Pancreas (tissue), 10 donors: Measurements from ENCODE around the gene WNT5A. TPM values are rescaled to one million over a fixed set of nuclear protein-coding genes. Genes with fewer than 3 reads are reported as not detected.

ENCODE experiments used
- ATAC-seq, 4 donors: fragments of 200-7000 bp; cut with Tn5 transposase; one replicate each; pipeline versions ENCODE4 v1.8.0 to v1.9.1; 2020; ENCODE audit warnings: mild to moderate bottlenecking in 4 of 4, moderate library complexity in 4 of 4
- DNase-seq, 6 donors: peaks; one replicate each; pipeline ENCODE4 v3.0.0-alpha.2; 2020
- FAIRE-seq: peaks from 2 replicates; lab custom pipeline; 2012; peaks lifted over from hg19 to GRCh38; lab: Jason Lieb, UNC
- H3K27ac ChIP-seq, 4 donors: fragments of 200-600 bp; sonication (generic); 1 replicate in 3 of 4; 2 replicates in 1 of 4; pipeline versions ENCODE4 v1.5.0 to v1.8.0; 2020
- H3K27me3 ChIP-seq, 4 donors: fragments of 200-600 bp; one replicate each; pipeline ENCODE4 v1.8.0; 2021
- H3K36me3 ChIP-seq, 3 donors: fragments of 200-600 bp; sonication (generic) in 1 of 3; one replicate each; pipeline versions ENCODE4 v1.5.0 to v1.8.0; 2020 to 2021
- H3K4me1 ChIP-seq, 3 donors: fragments of 200-600 bp; one replicate each; pipeline ENCODE4 v1.8.0; 2021
- H3K4me3 ChIP-seq, 4 donors: fragments of 200-600 bp; sonication (generic) in 2 of 4; one replicate each; pipeline versions ENCODE4 v1.5.0 to v1.8.0; 2020 to 2021
- H3K9me3 ChIP-seq, 4 donors: fragments of 200-600 bp; one replicate each; pipeline ENCODE4 v1.8.0; 2021
- WGBS, 2 donors: extraction: QIAGEN DNeasy Blood & Tissue Kit; methylation state at CpG; one replicate each; pipeline ENCODE4 v1.1.7; 2013; 5-methylcytosine and 5-hydroxymethylcytosine counted together
- intact Hi-C, 3 donors: fragments of 100-400 bp; cut with DNase I; formaldehyde crosslinking; loops; one replicate each; pipeline versions ENCODE4 v1.11.1 to v1.14.2; 2022
- polyA plus RNA-seq, 2 donors: library from polyadenylated mRNA; stranded (reverse); fragments of 200-250 nt; gene quantifications; one replicate each; pipeline ENCODE4 v1.2.3, GENCODE V29; 2013
- total RNA-seq, 6 donors: library from RNA; stranded (reverse); fragmentation: NEBNext Ultra II Directional in 4 of 6; extraction: Animal tissue kit (Norgen Biotek cat#: 25700) in 4 of 6; gene quantifications; one replicate each; pipeline versions ENCODE4 v1.2.1 to v1.2.4, GENCODE V29; 2021 to 2023
- TF ChIP-seq, protein P1 (sequence below), 4 donors: fragments of 200-600 bp; sonication (generic) in 3 of 4; IDR thresholded peaks; one replicate each; pipeline versions ENCODE4 v1.5.0 to v1.8.0; 2021; ENCODE audit warnings: antibody characterized with exemption in 4 of 4
- donor health status: healthy with polysubstance abuse.
- donor health status: DM: no; HTN: no; CAD: no; lungs with moderate emphysema.
- donor health status: DM: no; HTN: no; CAD: no.
- donor health status: control.
- donor health status: control.
- donor health status: Bipolar disorder and iron deficiency.
- donor health status: DM: yes; HTN: yes; CAD: no.
- donor health status: DM: no; HTN: no; CAD: no.
- donor health status: DM: no; HTN: no; CAD: no.
- donor health status: DM: yes; HTN: yes; CAD: no.

WNT5A gene
- total and polyA plus RNA-seq, 8 donors: 1.2 to 8.9 (median 4.8) TPM

DNA sequence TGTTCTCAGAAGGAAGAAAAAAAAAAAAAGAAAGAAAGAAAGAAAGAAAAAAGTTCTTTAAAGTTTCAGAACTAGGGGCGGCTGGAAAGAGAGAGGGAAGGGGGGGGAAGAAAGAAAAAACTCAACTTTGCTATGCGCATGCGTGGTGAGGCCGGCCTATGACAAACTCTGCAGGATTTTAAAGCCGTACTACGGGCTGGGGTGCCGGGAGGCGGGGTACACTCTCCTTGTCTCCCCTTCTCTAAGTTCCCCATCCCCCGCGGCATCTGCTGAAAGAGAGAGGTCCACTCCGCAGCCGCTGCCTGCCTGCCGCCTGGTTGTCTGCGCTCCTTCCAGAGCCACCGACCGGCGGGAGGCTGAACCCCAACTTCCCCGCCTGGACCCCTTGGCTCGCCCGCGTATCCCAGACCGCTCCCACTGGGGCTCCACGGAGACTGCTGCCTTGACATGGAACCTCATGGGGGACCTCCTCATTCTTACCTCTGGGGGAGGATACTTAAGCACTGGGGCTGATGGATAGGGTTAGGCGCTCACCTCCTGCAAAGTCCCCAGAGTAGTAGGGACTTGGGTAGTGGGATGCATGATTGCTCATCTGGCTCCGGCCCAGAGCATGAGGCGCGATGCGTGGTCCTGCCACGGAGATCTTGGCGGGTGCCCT, 1.4 kb upstream of the WNT5A start:
- no peaks in the 10 kb centered on the region for H3K4me1 ChIP-seq
- intact Hi-C loops: loop anchor here in 1 of 3 donors (10.0 kb wide), 2 partner anchors 256 to 406 kb away; no protein-coding TSS in a partner anchor
- no peaks in the 10 kb centered on the region for H3K27me3 ChIP-seq
- TF ChIP-seq, protein P1, sequence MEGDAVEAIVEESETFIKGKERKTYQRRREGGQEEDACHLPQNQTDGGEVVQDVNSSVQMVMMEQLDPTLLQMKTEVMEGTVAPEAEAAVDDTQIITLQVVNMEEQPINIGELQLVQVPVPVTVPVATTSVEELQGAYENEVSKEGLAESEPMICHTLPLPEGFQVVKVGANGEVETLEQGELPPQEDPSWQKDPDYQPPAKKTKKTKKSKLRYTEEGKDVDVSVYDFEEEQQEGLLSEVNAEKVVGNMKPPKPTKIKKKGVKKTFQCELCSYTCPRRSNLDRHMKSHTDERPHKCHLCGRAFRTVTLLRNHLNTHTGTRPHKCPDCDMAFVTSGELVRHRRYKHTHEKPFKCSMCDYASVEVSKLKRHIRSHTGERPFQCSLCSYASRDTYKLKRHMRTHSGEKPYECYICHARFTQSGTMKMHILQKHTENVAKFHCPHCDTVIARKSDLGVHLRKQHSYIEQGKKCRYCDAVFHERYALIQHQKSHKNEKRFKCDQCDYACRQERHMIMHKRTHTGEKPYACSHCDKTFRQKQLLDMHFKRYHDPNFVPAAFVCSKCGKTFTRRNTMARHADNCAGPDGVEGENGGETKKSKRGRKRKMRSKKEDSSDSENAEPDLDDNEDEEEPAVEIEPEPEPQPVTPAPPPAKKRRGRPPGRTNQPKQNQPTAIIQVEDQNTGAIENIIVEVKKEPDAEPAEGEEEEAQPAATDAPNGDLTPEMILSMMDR (IDR thresholded peaks at IDR 0.05): no peak
- ATAC-seq (peak; percentile 40 to 59 (median 43)), DNase-seq (peak; percentile 64 to 87 (median 68)), FAIRE-seq (no peak)
- H3K27ac ChIP-seq: peak overlapping the region in 3 of 4 donors; percentile 33 to 62 (median 39)
- H3K4me3 ChIP-seq: peak overlapping the region; percentile 38 to 78 (median 69)
- WGBS, 2 donors: 1 to 2% methylated on average over 30 of the region's 30 CpGs
- H3K36me3 ChIP-seq: no peaks in the 10 kb centered on the region
- H3K9me3 ChIP-seq: no peaks in the 10 kb centered on the region

DNA sequence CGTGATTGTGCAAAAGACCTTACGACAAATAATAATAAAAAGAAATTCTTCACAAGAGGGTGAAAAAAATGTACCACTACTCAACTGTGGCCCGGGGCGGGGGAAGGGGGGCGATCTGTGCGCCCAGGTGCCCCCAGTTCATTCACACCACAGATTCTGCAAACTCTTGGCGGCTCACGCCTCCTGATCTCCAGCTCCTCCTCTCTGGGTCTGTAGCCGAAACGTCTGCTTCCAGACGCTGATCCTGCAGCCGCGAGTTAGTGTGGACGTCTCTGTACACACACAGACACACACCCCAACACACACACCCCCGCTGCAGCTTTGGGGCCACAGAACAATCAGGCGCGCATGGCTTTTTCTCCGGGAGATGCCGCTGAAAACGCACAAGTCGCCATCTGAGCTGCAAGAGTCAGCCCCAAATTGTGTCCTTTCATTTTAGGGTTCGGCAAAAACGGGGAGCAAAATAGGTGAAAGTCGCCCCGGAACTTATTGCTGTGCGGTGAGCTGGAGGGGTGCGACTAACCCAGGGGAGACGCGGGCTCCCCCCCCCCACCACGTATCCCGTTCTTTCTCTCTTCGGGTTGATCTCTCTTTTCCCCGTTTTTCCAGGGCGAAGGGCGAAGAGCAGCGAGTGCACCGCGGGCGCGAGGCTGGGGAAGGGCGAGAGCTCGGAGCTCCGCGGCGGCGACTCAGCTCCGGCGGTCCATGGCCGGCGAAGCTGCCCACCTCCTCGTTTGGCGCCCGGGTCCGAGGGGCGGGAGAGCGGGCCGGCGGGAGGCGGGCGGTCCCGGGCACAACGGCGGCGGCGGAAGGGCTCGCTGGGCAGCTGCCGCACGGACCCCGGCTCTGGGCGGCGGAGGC, 505 bp upstream of the WNT5A start:
- whole genome bisulfite sequencing, 2 donors: 0 to 1% methylated on average over 71 of the region's 71 CpGs
- no peak for FAIRE-seq
- Histone ChIP-seq H3K4me3 (peak overlapping the region; percentile 38 to 78 (median 69)), H3K4me1 (no peaks in the 10 kb centered on the region), H3K36me3 (no peaks in the 10 kb centered on the region), H3K9me3 (no peaks in the 10 kb centered on the region), H3K27ac (peak overlapping the region in 3 of 4 donors; percentile 33 to 62 (median 39)), H3K27me3 (no peaks in the 10 kb centered on the region)
- TF ChIP-seq, protein P1 (IDR thresholded peaks at IDR 0.05): no peak
- peak; percentile 29 to 76 (median 48) for DNase-seq
- intact Hi-C loops: loop anchor here in 1 of 3 donors (10.0 kb wide), 2 partner anchors 257 to 407 kb away; no protein-coding TSS in a partner anchor
- ATAC-seq: peak in 2 of 4 donors; percentile 9 to 26

DNA sequence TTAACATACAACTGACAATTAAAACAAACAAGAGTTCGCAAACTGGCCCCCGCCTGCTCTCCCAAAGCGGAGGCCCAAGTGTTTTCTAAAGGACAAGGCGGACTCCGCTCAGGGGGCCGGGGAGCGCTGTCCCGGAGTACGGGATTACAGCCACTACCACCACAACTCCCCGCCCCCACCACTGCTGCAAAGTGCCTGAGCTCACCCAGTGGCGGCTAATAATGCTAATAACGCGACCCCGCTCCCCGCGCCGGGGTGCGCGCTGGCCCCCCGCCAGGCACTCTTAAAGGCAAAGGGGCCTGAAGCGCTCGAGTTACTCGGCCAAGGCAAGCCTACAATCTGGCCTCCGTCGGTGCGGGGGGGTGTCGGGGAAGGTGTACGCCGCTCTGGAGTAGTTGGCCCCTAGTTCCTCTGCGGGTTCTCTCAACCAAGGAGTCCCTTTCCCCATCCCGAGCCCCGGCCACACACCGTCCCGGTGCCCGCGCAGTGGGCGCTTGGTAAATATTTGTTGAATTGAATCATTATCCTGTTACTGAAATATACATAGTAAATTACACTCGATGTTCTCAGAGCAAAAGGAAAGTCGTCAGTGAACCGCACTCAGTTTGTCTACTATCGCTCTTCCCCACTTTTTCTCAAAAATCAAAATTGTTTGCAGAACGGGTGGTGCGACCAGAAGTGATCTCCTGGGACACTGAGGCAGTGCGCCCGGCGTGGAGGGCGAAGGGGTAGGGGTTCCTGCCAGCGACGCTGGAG, 827 bp downstream of the WNT5A start:
- Histone ChIP-seq H3K36me3 (no peaks in the 10 kb centered on the region), H3K27me3 (no peaks in the 10 kb centered on the region), H3K4me1 (peaks cover 0 to 2% (median 0%) of the 10 kb centered on the region in 3 donors), H3K9me3 (no peaks in the 10 kb centered on the region), H3K4me3 (peak overlapping the region; percentile 38 to 78 (median 69)), H3K27ac (peak overlapping the region; percentile 7 to 62 (median 58))
- intact Hi-C loops: loop anchor here in 1 of 3 donors (10.0 kb wide), 2 partner anchors 259 to 409 kb away; no protein-coding TSS in a partner anchor
- ATAC-seq (peak; percentile 28 to 50 (median 45)), FAIRE-seq (no peak), DNase-seq (peak; percentile 72 to 90 (median 82))
- TF ChIP-seq, protein P1 (IDR thresholded peaks at IDR 0.05): no peak
- WGBS, 2 donors: 1 to 2% methylated on average over 49 of the region's 49 CpGs

DNA sequence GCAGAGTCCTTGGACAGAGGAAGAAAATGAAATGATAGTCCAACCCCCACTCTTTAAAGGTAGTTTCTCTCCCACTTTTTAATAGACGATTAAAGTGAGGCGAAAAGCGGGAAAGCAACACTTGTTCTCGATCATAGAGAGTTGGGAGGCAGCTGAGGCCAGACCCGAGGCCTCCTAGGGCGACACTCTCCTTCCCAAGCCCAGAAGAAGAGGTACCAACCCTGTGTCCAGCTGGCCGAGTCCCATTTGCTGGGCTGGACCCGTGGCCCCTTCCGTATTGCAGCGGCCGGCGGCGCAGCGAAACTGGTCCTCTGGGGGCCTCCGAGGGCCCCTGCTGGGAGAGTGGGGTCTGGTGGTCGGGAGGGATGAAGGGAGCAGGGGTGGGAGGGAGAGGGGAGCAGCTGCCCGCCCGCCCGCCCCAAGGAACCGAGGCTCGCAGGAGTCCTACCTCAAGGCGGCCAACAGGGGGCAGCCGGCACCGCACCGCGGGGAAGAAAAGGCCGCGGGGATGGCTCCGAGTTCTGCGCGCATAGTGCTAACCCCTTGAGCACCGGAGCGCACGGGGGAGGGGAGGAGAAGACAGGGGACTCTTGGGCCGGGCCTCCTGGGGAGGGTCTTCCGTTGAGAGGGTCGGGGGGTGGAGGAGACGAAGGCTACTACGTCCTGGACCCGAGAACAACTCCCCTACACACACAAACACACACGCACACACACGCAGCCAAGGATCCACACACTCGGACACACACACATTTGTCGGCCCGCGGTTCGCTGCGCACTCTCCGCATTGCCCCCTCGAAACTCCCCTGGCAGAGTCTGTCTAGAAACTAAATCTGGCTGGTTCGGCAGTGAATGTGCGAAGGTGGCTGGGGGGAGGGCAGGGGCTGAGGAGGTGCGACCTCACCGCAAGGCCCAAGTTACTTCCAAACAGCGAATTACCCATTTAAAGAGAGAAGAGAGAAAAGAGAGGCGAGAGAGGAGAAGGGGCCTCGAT, 2.0 kb downstream of the WNT5A start:
- Histone ChIP-seq H3K4me3 (peak overlapping the region in 3 of 4 donors; percentile 66 to 78 (median 72)), H3K9me3 (no peaks in the 10 kb centered on the region), H3K36me3 (no peaks in the 10 kb centered on the region), H3K4me1 (peaks cover 0 to 7% (median 0%) of the 10 kb centered on the region in 3 donors), H3K27me3 (no peaks in the 10 kb centered on the region), H3K27ac (peak overlapping the region in 3 of 4 donors; percentile 55 to 62 (median 62))
- TF ChIP-seq, protein P1 (IDR thresholded peaks at IDR 0.05): peak; percentile 73 to 82 (median 78)
- no peak for FAIRE-seq
- 2 to 5% methylated on average over 47 to 57 of the region's 57 CpGs for WGBS, 2 donors
- DNase-seq: peak; percentile 74 to 93 (median 84)
- intact Hi-C loops: loop anchor here in 1 of 3 donors (10.0 kb wide), 2 partner anchors 260 to 410 kb away; no protein-coding TSS in a partner anchor
- peak; percentile 68 to 86 (median 78) for ATAC-seq
